ENCODE results near the gene MERTK. TPM values are rescaled to one million over a fixed set of nuclear protein-coding genes. Genes with fewer than 3 reads are reported as not detected.

Gene MERTK
- total and polyA plus RNA-seq, 2 of the 8 experiments (the other 6 are each of a cell fraction or from before 2014, with no cell fraction given) = 6.5 to 7.0 TPM

DNA sequence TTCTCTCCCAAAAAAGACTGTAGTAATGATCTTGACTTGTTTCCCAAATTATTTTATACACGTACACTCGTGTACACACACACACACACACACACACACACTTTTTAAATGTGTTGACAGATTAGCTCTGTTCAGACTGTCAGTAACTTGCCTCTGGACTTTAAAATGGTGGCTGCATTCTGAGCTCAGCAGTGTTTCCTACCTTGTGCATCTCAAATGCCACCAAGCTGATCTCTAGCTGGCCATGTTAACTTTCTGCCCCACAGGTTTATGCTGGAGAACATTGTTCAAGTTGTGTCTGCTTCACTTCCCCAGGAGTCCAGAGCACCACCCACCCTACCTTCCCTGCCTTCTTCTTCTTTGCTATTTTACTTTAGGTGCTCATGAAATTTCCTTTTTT lies 83.3 kb downstream of the MERTK start:
- no peaks in the 10 kb centered on the region for H3K79me2 ChIP-seq (ENCODE audit: control insufficient read depth in 1 of 2, insufficient read depth in 2 of 2, low read length in 2 of 2)
- no peaks in the 10 kb centered on the region for H3K27me3 ChIP-seq (replicated peaks in 1 of 4; ENCODE audit: control insufficient read depth in 3 of 4, extremely low read depth in 1 of 4, insufficient read depth in 3 of 4, low read length in 3 of 4)
- CTCF ChIA-PET (ENCODE audit: partially characterized antibody) = interaction anchor here (1.3 kb wide), 1 partner anchor 62 kb away, joined by 3 read pairs; no protein-coding TSS in a partner anchor
- DNase-seq (ENCODE audit: low read depth in 1 of 2, low spot score in 2 of 2) (no peak), FAIRE-seq (no peak)
- no peak overlapping the region for H2BK20ac ChIP-seq (ENCODE audit: low read length)
- H2BK12ac ChIP-seq (ENCODE audit: low read depth, low read length) = no peak overlapping the region
- H3K4me3 ChIP-seq (ENCODE audit: extremely low read depth in 1 of 4, insufficient read depth in 2 of 4, low read depth in 3 of 4, low read length in 4 of 4) = no peak overlapping the region
- H3K18ac ChIP-seq (ENCODE audit: extremely low read depth, low read length) = no peak overlapping the region
- WGBS, 2 experiments (ENCODE audit: extremely low coverage in 1 of 2, insufficient coverage in 1 of 2, insufficient read length in 1 of 2, insufficient replicate concordance in 2 of 2, low coverage in 1 of 2, low lambda C conversion rate in 2 of 2, missing lambda C conversion rate in 1 of 2) = 91% methylated on average over 2 of the region's 2 CpGs; no CpG with 5 or more reads in 1 of the 2 experiments
- no peaks in the 10 kb centered on the region for H3K9me3 ChIP-seq (ENCODE audit: insufficient read depth in 2 of 2, low read depth in 1 of 2, low read length in 1 of 2)
- no peak overlapping the region for H3K23ac ChIP-seq (ENCODE audit: insufficient read length)
- H4K5ac ChIP-seq (ENCODE audit: insufficient read length, low read depth, low read length) = no peak overlapping the region
- no peak overlapping the region for H2BK15ac ChIP-seq (ENCODE audit: low read length)
- no peak overlapping the region for H4K91ac ChIP-seq (replicated peaks; ENCODE audit: insufficient read length, low read length)
- no peaks in the 10 kb centered on the region for H3K23me2 ChIP-seq (ENCODE audit: low read depth, low read length)
- H4K20me1 ChIP-seq (replicated peaks in 1 of 2; ENCODE audit: control insufficient read depth in 1 of 2, insufficient read depth in 2 of 2, low read length in 2 of 2) = no peaks in the 10 kb centered on the region
- H3K56ac ChIP-seq (replicated peaks; ENCODE audit: insufficient read length, low read depth, low read length) = no peak overlapping the region
- no peaks in the 10 kb centered on the region for H3K4me1 ChIP-seq (replicated peaks in 1 of 4; ENCODE audit: control insufficient read depth in 3 of 4, insufficient read depth in 4 of 4, low read length in 3 of 4)
- peaks cover 0 to 3% (median 0%) of the 10 kb centered on the region in 4 experiments; a peak in 1 of 8 replicates for H3K36me3 ChIP-seq (ENCODE audit: control insufficient read depth in 2 of 4, insufficient read depth in 4 of 4, low read length in 3 of 4)
- H3K14ac ChIP-seq (ENCODE audit: insufficient read length) = no peak overlapping the region
- no peak overlapping the region for H4K8ac ChIP-seq (ENCODE audit: extremely low read depth, insufficient read depth, low read length)
- no peak overlapping the region for H2AFZ ChIP-seq (ENCODE audit: low read length)
- POLR2A ChIA-PET (ENCODE audit: partially characterized antibody) = no interaction called here
- H3K9ac ChIP-seq (replicated peaks in 1 of 4; ENCODE audit: extremely low read depth in 1 of 4, low read depth in 3 of 4, low read length in 3 of 4) = no peak overlapping the region
- no peak overlapping the region for H3K4me2 ChIP-seq (ENCODE audit: insufficient read depth in 1 of 2, low read depth in 2 of 2, low read length in 2 of 2)
- no peak overlapping the region for H2BK5ac ChIP-seq (ENCODE audit: low read depth, low read length)
- no peak overlapping the region for H2BK120ac ChIP-seq (replicated peaks; ENCODE audit: low read depth, low read length)
- no peak overlapping the region for H2AK5ac ChIP-seq (ENCODE audit: low read depth, low read length)
- no peak overlapping the region for H3K4ac ChIP-seq (replicated peaks; ENCODE audit: insufficient read length, low read depth, low read length)
- H3K27ac ChIP-seq (ENCODE audit: low read depth, low read length) = no peak overlapping the region
- no peaks in the 10 kb centered on the region for H3K79me1 ChIP-seq (ENCODE audit: low read depth, low read length)
- TF ChIP-seq POLR2AphosphoS5 (IDR thresholded peaks at IDR 0.05; ENCODE audit: low read depth, low read length) (no peak), RFX5 (IDR thresholded peaks at IDR 0.05; ENCODE audit: borderline replicate concordance, low read depth, low read length) (no peak), TEAD4 (IDR thresholded peaks at IDR 0.05; ENCODE audit: low read depth, low read length) (no peak), BACH1 (IDR thresholded peaks at IDR 0.05; ENCODE audit: low read length) (no peak), CBX8 (IDR thresholded peaks at IDR 0.05; ENCODE audit: borderline replicate concordance, low read depth, low read length) (no peak), TAF7 (optimal IDR thresholded peaks at IDR 0.05; ENCODE audit: borderline replicate concordance, low read depth, low read length) (no peak), RBBP5 (IDR thresholded peaks at IDR 0.05; ENCODE audit: borderline replicate concordance, low read depth, low read length) (no peak), GABPA (IDR thresholded peaks at IDR 0.05; ENCODE audit: borderline replicate concordance, insufficient read depth, low read length) (no peak), KDM4A (IDR thresholded peaks at IDR 0.05; ENCODE audit: low read depth, low read length, severe bottlenecking) (no peak), SP2 (IDR thresholded peaks at IDR 0.05; ENCODE audit: low read length) (no peak), SIRT6 (IDR thresholded peaks at IDR 0.05; ENCODE audit: low read length) (no peak), FOSL1 (IDR thresholded peaks at IDR 0.05; ENCODE audit: insufficient read depth, low read depth, low read length) (no peak), CEBPB (IDR thresholded peaks at IDR 0.05; ENCODE audit: low read depth, low read length) (no peak)
- TF ChIP-seq, protein P1, sequence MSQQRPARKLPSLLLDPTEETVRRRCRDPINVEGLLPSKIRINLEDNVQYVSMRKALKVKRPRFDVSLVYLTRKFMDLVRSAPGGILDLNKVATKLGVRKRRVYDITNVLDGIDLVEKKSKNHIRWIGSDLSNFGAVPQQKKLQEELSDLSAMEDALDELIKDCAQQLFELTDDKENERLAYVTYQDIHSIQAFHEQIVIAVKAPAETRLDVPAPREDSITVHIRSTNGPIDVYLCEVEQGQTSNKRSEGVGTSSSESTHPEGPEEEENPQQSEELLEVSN (IDR thresholded peaks at IDR 0.05) = no peak

Data from H1 (cell line).